Measurements from ENCODE around the gene FKBP1A. TPM values are rescaled to one million over a fixed set of nuclear protein-coding genes. Genes with fewer than 3 reads are reported as not detected.
A peak's percentile ranks its signal among the peaks of the same experiment; 100 is the strongest.

The FKBP1A gene
- total RNA-seq, 1 donor from 2014 or later, result 143 TPM

GRCh38 chr20:1373614-1374013, 19.2 kb downstream of the FKBP1A start:
- no peak for DNase-seq (ENCODE audit: missing footprints)
- ATAC-seq, result no peak
- intact Hi-C loops (cut with DNase I), result no loop called here

GRCh38 chr20:1373036-1373435, 19.8 kb downstream of the FKBP1A start:
- intact Hi-C loops (cut with DNase I), result no loop called here
- no peak for DNase-seq (ENCODE audit: missing footprints)
- no peak for ATAC-seq

- ATAC-seq (no peak), DNase-seq (ENCODE audit: missing footprints) (no peak)
- intact Hi-C loops (cut with DNase I), result no loop called here
Measured at GRCh38 chr20:1371830-1372539, 20.9 kb downstream of the FKBP1A start.

DNA sequence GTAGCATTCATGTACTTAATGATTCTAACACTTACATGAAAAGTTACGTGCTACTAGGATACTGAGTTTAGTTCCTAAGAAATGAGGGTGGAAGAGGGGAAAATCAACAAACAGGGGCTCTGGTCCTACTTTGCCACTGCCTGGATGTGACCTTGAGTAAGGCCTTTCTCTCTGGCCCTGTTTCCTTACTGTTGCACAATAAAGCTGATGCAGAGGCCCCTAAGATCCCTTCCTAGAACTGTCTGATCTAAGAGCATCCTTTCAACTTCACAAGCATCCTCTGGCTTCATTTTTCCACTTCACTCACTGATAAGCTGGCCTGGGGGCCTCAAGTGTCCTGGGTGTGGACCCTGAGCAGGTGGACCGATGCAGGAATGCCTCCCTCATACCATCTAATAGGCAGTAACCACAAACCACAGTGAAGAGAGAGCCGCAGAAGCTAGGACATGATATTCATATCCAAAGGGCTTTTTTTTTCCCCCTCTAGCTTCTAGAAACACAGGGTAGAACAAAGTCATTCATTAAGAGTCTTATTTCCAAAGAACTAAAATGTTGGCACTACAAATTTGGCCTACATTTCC, 21.6 kb downstream of the FKBP1A start:
- intact Hi-C loops (cut with DNase I), result no loop called here
- ATAC-seq (peak; percentile 65), DNase-seq (ENCODE audit: missing footprints) (no peak)

DNA sequence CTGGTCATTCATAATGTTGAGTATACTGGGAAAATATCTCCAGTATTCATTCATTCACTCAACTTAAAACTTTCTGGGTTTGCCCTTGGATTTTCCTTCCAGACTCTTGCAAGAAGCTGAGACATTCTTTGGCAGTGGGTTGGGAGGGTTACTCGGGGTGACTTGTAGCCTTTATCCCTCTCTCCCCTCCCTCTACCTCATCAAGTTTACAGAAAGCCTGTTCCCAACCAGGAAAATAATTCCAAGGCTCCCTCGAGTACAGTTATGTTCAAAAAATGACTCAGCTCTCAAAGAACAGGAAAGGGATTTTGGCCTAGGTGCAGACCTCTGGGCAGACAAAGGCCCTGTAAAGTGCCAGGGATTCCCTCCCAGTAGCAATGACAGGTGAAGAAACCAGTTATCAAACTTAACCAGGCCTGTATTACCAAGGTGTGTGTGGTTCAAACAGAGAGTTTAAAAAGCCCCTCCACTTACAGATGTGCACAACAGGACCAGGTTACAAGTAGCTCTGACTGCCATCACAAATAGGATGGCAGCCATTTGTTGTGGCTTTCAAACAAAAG, 22.2 kb downstream of the FKBP1A start:
- peak; percentile 79 for ATAC-seq

GRCh38 chr20:1369970-1370369, 22.9 kb downstream of the FKBP1A start:
- DNase-seq (ENCODE audit: missing footprints) (no peak), ATAC-seq (no peak)
- intact Hi-C loops (cut with DNase I), result no loop called here

More for the DNA sequence above, 22.2 kb downstream of the FKBP1A start:
- no peak for DNase-seq (ENCODE audit: missing footprints)
- intact Hi-C loops (cut with DNase I), result no loop called here

- intact Hi-C loops (cut with DNase I), result no loop called here
- no peak for ATAC-seq
Measured at GRCh38 chr20:1368448-1369199, 24.2 kb downstream of the FKBP1A start.

DNA sequence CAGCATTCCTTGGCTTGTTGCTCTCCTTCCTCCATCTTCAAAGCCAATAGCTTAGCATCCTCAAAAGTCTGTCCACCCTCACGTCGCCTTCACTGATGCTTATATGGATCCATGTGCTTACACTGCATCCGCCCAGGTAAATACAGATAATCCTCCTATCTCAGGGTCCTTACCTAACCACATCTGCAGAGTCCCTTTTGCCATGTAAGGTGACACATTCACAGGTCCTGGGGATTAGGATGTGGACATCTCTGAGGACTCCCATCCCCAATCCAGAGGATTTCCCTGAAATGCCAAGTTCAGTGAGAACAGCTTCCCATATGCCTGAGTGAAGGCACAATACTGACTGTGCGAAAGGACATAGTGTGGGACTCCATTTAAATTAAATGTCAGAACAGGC, 25.4 kb downstream of the FKBP1A start:
- no peak for DNase-seq (ENCODE audit: missing footprints)
- no peak for ATAC-seq
- intact Hi-C loops (cut with DNase I), result no loop called here

More at GRCh38 chr20:1368448-1369199, 24.2 kb downstream of the FKBP1A start:
- no peak for DNase-seq (ENCODE audit: missing footprints)

DNA sequence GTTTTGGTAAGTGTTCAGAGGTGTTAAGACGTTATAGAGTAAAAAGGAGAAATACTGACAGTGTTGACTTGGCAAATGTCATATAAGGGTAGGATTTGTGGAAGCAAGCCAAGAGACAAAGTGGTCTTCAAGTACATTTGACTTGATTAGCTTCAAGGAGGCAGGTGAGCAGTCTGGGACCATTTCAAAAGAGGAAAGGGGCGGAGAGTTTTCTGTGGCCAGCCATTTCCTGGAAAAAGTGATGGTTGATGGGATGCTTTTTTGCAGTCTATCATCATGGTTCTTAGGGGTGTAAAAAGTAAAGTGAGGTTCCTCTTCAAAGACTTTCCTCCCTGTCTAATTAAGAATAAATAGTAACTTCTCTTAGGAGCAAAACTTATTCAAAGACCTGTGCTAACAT, 28.7 kb downstream of the FKBP1A start:
- ATAC-seq, result no peak
- DNase-seq (ENCODE audit: missing footprints), result no peak
- intact Hi-C loops (cut with DNase I), result no loop called here

GRCh38 chr20:1363522-1363921, 29.3 kb downstream of the FKBP1A start:
- no peak for ATAC-seq
- no peak for DNase-seq (ENCODE audit: missing footprints)
- intact Hi-C loops (cut with DNase I), result no loop called here

DNA sequence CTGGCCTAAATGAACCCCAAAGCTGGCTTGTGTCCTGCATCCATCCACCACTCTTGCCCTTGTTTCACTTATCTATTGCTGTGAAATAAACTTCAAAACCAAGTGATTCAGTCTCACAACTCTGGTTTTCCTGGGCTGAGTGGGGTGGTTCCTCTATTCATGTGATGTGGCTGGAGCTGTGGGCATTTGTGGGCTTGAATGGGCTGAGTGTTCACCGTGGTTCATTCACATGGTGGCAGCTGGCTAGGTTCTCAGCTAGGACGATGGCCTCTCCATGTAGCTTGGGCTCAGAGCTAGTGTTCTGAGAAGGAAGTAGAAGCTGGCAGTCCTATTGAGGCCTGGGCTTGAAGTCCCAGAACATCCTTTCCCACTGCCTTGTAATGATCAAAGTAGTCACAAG, 30.4 kb downstream of the FKBP1A start:
- no peak for DNase-seq (ENCODE audit: missing footprints)
- ATAC-seq, result no peak
- intact Hi-C loops (cut with DNase I), result no loop called here

GRCh38 chr20:1360094-1360846, 32.6 kb downstream of the FKBP1A start:
- no peak for ATAC-seq
- intact Hi-C loops (cut with DNase I), result no loop called here

GRCh38 chr20:1357921-1358671, 34.8 kb downstream of the FKBP1A start:
- DNase-seq (ENCODE audit: missing footprints) (no peak), ATAC-seq (no peak)
- intact Hi-C loops (cut with DNase I), result no loop called here

More at GRCh38 chr20:1360094-1360846, 32.6 kb downstream of the FKBP1A start:
- no peak for DNase-seq (ENCODE audit: missing footprints)

- ATAC-seq (no peak), DNase-seq (ENCODE audit: missing footprints) (no peak)
- intact Hi-C loops (cut with DNase I), result no loop called here
Measured at GRCh38 chr20:1353956-1354355, 38.9 kb downstream of the FKBP1A start.

DNA sequence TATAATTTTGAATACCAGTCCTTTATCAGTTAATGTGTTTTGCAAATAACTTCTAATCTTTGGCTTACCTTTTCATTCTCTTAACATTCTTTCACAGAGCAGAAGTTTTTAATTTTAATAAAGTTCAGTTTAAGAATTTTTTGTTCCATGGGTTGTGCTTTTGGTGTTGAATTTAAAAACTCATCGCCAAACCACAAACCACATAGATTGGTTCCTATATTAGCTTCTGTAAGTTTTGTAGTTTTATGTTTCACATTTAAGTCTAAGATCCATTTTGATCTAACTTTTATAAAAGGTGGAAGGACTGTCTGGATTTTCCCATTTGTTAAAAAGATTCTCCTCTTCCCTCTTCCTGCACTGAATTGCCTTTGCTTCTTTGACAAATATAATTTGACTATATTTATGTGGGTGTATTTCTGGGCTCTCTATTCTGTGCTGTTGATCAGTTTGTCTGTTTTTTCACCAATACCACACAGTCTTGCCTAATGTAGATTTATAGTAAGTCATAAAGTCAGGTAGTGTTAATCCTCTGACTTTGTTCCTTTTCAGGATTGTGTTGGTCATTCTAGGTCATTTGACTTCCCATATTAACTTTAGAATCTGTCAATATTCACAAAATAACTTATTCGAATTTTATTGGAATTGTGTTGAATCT, 46.4 kb downstream of the FKBP1A start:
- DNase-seq (ENCODE audit: missing footprints) (no peak), ATAC-seq (no peak)
- intact Hi-C loops (cut with DNase I), result no loop called here

DNA sequence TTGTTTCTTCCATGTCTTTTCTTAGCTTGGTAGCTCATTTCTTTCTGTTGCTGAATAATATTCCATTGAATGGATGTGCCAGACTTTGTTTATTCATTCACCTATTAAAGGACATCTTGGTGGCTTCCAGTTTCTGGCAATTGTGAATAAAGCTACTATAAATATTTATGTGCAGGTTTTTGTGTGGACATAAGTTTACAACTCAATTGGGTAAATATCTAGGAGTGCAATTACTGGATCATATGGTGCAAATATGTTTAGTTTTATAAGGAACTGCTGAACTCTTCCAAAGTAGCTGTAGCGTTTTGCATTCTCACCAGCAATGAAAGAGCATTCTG, 47.1 kb downstream of the FKBP1A start:
- no peak for ATAC-seq
- DNase-seq (ENCODE audit: missing footprints), result no peak
- intact Hi-C loops (cut with DNase I), result no loop called here

DNA sequence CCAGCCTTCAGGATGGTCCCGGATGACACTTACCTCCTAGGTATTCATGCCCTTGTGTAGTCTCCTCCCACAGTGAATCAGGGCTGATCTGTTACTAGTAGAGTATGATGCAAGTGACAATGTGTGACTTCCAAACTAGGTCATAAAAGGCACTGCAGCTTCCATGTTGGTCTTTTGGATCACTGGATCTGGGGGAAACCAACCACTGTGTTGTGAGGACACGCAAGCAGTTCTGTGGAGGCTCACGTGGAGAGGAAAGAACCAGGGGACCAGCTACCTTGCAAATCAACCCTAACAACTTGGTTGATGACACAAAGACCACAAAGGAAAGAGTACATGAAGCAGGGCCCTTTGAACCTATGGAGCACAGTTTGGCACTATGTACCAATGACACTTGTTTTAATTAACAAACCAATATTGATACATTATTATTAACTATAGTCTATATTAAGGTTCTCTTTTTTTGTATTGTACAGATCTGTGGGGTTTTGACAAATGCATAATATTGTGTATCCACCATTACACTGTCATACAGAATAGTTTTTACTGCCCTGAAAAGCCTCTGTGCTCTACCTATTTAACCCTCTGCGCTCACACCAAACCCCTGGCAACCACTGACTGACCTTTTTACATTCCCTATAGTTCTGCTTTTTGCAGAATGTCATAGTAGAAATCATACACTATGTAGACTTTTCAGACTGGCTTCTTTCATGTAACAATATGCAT, 47.7 kb downstream of the FKBP1A start:
- intact Hi-C loops (cut with DNase I), result no loop called here
- no peak for ATAC-seq
- no peak for DNase-seq (ENCODE audit: missing footprints)

Measured in Right ventricle myocardium inferior (tissue), 1 donor.